GM18858 (cell line): ENCODE measurements around the gene WDR74.
"Not testable (repeated sequence)": the region's sequence is repeated elsewhere in the genome, so short reads cannot be mapped to it uniquely, and the experiment has no call there.

Experiments used
- ATAC-seq: cut with Tn5 transposase; IDR thresholded peaks from one replicate; pipeline ENCODE4 v1.9.1; 2021; ENCODE audit not compliant: unreplicated experiment

The WDR74 gene

DNA sequence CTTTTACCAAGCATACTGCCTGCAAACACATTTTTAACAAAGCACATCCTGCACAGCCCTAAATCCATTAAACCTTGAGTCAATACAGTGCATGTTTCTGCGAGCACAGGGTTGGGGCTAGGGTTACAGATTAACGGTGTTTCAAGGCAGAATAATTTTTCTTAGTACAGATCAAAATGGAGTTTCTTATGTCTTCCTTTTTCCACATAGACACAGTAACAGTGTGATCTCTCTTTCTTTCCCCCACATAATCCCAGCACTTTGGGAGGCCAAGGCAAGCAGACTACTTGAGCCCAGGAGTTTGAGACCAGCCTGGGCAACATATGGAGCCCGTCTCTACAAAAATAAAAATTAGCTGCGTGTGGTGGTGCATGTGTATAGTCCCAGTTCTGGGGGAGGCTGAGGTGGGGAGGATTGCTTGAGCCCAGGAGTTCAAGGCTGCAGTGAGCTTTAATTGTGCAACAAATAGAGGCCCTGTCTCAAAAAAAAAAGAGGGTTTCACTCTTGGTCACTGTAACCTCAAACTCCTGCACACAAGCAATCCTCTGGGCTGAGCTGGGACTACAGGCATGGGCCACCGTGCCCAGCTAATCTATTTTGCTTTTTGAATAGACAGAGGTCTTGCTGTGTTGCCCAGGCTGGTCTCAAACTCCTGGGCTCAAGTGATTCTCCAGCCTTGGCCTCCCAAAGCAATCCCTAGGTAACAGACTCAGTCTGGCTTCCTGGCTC is 21.6 kb upstream of the WDR74 start:
- ATAC-seq = no peak

DNA sequence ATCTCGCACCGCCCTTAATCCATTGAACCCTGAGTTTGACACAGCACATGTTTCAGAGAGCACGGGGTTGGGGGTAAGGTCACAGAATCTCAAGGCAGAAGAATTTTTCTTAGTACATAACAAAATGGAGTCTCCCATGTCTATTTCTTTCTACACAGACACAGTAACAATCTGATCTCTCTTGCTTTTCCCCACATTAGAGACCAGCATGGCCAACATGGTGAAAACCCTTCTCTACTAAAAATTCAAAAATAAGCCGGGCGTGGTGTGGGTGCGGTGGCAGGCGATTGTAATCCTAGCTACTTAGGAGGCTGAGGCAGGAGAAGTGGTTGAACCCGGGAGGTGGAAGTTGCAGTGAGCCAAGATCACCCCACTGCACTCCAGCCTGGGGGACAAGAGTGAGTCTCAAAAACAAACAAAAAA is 19.9 kb upstream of the WDR74 start:
- ATAC-seq = not testable (repeated sequence)

DNA sequence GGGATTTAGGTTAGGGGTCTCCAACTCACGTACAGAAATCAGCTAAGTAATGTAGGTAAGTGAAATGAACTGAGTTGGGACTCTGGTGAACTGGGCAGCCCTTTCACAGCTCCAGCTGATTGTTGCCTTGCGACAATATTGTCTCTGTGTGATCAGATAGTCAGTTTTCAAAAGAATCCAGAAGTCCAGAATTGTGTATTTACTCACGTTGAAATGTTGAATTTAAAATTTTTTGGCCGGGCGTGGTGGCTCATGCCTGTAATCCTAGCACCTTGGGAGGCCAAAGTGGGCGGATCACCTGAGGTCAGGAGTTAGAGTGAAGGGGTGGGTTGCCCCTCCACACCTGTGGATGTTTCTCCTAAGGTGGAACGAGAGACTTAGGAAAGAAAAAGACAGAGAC is 18.8 kb upstream of the WDR74 start:
- no peak for ATAC-seq

DNA sequence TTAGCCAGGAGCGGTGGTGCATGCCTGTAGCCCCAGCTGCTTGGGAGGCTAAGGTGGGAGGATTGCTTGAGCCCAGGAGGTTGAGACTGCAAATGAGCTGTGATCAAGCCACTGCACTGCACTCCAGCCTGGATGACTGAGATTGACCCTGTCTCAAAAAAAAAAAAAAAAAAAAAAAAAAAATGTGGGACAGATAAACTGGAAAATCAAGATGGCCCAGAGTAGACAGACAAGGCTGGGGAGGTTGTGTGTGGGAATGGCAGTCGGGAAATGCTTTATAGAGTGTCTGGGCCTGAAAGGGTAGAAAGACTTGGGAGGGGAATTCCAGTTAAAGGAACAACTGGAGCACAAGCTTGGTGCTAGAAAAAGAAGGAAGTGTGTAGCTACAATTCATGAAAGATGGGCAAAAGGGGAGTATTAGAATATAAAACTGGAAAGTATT is 18.2 kb upstream of the WDR74 start:
- ATAC-seq = no peak

DNA sequence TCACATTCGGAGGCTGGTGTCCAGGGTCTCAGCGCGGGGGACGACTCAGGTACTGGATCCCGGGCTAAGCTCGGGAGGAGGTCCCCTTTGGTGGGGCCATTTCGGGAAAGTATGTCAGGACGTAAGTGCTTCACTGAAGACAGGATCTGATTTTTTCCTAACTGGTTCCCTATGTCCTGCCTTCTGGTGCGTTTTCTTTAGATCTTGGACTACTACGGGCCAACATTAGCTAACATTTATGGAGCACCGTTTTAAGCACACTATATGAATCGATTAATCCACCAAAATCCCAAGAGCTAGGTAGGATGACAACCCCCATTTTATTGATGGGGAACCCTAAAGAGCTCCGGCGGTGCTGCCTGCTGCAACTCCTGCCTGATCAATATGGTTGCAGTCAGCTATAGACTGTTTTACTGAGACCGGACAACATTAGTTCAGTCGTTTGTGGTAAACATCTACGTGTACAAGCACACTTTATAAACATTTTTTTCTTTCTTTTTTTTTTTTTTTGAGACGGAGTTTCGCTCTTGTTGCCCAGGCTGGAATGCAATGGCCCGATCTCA is 17.0 kb upstream of the WDR74 start:
- no peak for ATAC-seq

DNA sequence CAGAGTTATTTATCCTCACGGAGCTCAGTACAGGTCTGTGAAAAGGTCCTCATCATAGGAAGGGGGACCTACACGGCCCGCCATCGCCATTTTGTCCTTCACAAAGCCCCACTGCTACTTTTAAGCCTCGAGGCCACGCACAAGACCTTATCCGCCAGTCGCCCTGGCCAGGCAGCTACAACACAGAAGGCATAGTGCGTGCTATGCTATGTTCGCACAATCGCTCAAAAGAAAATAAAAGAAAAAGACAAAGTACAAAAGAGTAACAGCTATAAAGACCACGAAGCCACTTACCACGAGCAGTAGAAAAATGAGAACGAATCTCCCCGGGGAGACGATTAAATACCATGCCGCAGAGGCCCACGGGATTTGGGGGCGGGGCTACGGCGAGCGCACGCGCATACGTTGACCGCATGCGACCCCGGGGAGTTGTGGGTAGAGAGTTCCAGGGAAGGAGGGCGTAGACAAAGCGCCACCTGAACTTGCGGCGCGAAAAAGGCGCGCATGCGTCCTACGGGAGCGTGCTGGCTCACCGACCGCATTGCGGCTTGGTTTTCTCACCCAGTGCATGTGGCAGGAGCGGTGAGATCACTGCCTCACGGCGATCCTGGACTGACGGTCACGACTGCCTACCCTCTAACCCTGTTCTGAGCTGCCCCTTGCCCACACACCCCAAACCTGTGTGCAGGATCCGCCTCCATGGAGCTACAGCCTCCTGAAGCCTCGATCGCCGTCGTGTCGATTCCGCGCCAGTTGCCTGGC is 16.4 kb upstream of the WDR74 start:
- ATAC-seq = peak; percentile 77

DNA sequence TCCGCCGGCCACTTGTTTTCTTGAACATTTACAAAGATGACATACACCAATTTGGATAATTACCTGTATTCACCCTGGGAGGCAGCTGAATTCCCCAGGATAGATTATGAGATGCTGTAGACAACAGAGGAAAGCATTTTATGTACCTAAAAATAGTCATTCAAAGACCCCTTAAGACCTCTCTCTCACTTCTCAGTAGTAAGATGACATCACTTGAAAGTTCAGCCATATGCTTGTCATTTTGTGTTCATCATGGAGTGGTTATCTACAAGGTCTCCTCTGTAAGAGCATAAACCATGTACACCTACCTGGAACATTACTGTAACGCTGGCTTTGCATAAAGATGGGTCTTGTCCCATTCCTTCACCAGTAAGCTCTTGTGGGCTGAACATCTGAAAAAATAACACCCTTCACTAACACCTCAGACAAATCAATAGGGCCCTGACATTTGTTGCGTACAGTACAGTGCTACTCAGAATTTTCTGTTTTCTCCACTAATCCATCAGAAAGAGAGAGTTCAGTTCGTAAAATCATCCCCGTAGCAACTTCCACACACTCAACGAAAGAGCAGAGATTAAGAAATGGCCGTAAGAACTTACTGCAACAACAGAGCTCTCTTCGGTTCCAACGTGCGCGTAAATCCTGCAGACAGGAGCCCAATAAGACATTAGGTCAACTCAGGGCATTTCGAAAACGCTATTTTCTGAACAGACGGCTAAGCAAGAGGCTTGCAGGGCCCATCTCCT is 15.6 kb upstream of the WDR74 start:
- ATAC-seq = no peak

DNA sequence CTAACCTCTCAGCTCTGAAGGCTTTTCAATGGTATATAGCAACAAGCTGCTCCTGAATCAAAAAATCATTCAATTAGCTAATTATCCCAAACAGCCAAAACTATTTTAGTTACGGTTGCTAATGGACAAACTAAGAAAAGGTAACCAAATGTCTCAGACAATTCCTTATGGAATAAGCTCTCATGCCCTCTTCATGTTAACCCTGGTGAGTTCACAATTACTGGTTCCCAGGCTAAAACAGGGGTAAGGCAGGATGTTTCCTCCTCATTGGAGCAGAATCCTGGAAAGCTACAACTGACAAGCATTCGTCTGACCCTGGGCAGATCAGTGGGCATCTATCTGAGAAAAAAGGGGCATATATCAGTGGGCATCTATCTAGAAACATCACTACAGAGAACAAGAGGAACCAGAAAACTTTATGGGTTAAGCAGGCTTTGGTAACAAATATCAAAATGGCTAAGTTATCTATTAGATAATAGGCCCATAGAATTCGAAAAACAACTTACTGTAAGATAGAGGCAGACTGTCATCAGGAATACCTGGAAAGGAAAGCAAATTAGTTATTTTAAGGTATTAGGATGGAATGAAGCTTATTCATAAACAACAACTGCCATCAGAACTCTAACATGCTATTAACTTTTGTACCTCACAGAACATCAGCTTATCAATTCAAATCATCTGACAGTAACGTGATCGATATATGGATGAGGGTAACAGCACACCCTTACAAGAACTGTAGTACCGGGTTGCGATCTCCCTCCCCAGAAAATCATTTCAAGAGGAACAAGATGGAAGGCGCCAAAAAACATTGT is 14.8 kb upstream of the WDR74 start:
- no peak for ATAC-seq

DNA sequence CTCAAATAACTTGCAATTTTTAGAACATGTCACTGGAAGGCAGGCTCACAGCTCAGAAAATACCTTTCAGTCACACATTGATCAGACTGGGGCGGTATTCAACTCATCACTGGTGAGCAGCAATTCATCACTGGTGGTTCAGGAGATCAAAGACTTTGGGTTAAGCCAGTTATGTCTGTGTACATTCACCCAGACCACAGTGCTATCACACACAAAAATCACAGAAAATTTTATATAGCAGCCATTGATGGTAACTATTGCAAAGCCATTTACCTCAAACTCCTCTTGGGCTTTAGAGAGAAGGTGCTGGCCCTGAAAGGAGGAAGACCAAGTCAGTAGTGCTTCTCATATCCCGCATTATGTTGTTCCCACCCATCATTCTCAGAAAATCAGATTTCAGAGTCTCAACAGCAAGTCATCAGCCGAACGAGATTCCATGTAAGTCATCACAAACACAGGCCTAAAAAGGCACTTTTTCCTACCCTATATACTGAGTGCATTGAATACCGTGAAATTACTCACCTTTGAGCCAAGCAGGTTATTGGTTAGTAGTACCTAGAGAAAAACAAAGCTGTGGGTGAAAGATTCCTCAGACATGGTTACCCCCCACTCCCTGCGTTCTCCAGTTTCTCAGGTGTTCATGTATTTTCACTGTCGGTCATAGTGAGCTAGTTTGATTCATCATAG is 14.0 kb upstream of the WDR74 start:
- no peak for ATAC-seq

DNA sequence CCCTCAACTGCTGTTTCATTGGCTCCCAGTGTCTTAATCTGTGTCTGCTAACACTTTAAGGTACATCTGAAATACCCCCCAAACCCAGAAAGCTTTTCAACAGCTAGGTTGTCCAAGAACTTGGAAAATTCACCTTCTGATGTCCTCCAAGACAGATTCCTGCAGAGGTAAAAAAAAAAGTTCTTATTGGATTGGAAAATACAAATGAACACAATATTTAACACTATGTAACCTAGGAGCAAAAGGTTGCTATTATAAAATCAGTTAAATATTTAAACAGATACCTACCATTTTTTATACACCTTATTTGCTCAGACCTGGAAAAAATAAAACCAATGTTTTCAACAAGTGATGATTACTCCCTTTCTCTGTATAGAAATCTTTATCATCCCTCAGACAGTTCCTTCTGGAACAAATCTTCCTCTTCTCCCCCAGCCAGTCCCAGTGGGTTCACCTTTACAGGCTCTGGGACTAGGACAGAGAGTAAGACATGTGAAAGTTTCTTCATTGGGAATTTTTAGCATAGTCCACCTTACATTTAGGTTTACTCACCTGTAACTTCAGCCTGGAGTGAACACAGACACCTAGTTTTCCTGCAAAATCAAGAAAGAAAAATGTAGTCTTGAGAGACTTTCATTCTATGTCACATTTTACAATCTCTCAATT is 13.3 kb upstream of the WDR74 start:
- ATAC-seq = no peak

DNA sequence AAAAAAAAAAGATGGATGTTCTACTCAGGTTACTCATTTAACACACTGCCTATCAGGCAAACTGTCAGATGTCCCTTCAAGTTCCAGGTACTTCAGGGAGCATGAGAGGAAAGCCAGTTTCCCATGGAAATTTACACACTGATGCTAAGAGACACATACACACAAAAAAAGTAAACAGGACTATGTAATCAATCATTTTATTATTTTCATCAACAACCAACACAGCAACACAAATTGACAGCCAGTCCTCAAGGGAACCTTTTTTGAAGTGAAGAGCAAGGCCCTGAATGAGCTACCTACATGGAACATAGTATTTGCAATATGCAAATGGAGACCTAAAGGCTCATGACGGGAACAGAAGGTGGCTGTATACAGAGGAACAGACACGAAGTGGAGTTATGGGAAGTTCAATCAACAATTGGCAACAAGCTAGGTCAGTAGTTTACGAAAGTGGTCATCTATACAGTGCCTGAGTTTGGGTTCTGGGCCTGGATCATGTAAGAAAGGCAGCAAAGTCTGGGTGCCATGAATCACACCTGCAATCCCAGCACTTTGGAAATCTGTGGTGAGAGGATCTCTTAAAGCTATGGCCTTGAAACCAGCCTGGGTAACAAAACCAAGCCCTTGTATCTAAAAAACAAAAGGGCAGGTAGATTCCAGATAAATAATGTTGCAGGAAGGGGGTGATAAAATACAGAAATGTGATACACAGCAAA is 12.6 kb upstream of the WDR74 start:
- no peak for ATAC-seq

DNA sequence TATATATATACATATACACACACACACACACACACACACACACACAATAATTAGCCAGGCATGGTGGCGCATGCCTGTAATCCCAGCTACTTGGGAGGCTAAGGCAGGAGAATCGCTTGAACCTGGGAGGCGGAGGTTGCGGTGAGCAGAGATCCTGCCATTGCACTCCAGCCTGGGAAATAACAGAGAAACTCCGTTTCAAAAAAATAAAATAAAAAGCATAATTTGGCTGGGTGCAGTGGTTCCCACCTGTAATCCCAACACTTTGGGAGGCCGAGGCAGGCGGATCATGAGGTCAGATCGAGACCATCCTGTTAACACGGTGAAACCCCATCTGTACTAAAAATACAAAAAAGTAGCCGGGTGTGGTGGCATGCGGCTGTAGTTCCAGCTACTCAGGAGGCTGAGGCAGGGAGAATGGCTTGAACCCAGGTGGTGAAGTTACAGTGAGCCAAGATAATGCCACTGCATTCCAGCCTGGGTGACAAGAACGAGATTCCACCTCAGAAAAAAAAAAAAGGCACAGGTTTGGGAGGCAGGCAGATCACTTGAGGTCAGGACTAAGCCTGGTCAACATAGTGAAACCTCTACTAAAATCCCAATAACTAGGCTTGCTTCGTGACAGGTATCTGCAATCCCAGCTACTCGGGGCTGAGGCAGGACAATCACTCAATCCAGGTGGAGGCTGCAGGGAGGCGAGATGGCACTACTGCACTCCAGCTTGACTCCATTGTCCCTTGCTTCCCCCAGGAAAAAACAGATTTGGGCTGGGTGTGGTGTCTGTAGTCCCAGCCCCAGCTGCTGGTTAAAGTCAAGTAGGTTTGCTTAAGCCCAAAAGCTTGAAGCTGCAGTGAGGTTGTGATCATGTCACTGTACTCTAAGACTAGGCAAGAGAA is 11.8 kb upstream of the WDR74 start:
- no peak for ATAC-seq

DNA sequence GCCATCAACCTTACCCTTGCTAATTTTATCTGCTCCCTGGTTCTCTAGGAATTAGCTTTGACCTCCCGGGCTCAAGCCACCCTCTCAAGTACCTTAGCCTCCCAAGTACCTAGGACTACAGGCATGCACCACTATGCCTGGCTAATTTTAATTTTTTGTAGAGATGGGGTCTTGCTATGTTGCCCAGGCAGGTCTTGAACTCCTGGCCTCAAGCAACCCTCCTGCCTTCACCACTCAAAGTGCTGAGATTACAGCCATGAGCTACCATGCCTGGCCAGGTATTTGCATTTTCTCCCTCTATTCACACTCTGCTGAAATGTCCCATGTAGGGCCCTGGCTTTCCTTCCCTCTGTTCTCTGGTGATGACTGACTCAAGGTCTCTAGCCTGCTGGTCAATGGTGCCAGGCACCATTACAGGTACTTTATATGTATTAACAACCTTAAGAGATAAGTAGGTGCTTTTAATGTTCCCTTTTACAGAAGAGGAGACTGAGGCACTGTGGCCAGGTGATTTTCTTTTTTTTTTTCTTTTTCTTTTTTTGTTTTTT is 8.5 kb upstream of the WDR74 start:
- no peak for ATAC-seq

DNA sequence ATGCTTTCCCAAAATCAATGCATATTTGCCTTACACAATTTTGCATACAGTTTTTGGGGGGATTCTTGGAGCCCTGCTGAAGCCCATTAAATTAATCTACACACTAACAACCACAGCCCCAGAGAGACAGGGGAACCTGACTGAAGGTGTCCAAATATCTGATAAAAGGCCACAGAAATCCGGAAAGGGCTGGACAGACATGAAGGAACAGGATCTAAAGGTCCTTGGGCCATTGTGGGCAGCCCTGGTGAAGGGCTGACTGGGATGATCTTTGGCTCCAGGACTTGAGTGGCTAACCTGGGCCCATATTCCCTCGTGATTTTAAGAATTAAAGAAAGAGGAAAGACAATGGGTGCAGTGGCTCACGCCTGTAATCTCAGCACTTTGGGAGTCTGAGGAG is 6.8 kb upstream of the WDR74 start:
- ATAC-seq = no peak

DNA sequence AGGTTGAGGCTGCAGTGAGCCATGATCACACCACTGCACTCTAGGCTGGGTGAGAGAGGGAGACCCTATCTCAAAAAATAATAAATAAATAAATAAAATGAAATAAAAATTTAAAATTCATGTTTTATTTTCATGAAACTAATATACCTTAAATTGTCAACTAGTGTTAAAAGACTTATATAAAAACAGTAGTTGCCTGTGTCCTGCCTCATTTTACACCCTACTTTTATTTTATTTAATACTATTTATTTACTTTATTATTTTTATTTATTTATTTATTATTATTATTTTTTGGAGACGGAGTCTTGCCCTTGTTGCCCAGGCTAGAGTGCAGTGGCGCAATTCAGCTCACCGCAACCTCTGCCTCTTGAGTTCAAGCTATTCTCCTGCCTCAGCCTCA is 4.8 kb upstream of the WDR74 start:
- no peak for ATAC-seq

DNA sequence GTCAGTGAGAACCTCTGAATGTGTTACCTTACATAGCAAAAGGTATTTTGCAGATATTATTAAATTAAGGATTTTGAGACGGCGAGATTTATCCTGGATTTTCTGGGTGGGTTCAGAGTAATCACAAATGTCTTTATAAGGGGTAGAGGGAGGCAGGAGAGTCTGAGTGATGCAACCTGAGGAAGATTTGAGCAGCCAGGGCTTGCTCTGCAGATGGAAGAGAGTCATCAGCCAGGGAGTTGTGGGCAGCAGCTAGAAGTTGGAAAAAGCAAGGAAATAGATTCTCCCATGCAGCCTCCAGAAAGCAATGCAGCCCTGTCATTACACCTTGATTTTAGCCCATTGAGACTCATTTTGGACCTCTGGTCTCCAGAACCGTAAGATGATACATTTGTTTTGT is 4.1 kb upstream of the WDR74 start:
- ATAC-seq = no peak

DNA sequence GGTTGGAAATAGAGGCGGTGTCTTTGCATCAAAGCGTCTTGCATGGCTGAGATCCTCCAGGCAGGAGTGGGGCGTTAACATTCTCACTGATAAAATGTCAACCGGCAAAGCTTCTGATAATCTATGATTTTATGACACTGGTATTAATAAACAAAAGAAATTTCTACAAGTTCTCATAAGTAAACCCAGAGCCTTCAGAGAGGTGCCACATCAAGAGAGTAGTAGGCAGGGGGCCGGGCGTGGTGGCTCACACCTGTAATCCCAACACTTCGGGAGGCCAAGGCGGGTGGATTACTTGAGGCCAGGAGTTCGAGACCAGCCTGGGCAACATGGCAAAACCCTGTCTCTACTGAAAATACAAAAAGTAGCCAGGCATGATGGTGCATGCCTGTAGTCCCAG is 3.5 kb upstream of the WDR74 start:
- not testable (repeated sequence) for ATAC-seq
